Esophagus (tissue), 2 donors: ENCODE measurements around the gene PREX1. TPM values are rescaled to one million over a fixed set of nuclear protein-coding genes. Genes with fewer than 3 reads are reported as not detected.

Source experiments
- H3K27ac ChIP-seq, 2 donors: one replicate each; pipeline ENCODE4 v1.5.1; 2013; ENCODE audit warnings: low read depth in 2 of 2, mild to moderate bottlenecking in 2 of 2, inconsistent platforms in 1 of 2, low read length in 1 of 2, moderate library complexity in 1 of 2
- H3K27me3 ChIP-seq, 2 donors: one replicate each; pipeline ENCODE4 v1.6.1; 2013; ENCODE audit warnings: low read length in 2 of 2, control low read depth in 1 of 2, mild to moderate bottlenecking in 1 of 2; ENCODE audit not compliant: insufficient read depth in 2 of 2, control insufficient read depth in 1 of 2
- H3K36me3 ChIP-seq, 2 donors: one replicate each; pipeline ENCODE4 v1.6.1; 2013; ENCODE audit warnings: low read length in 1 of 2; ENCODE audit not compliant: control insufficient read depth in 2 of 2, insufficient read depth in 2 of 2
- H3K4me1 ChIP-seq, 2 donors: one replicate each; pipeline ENCODE4 v1.6.1; 2013; ENCODE audit warnings: low read length in 1 of 2; ENCODE audit not compliant: control insufficient read depth in 2 of 2, insufficient read depth in 2 of 2
- H3K4me3 ChIP-seq, 2 donors: one replicate each; pipeline ENCODE4 v1.5.1; 2013; ENCODE audit warnings: low read length in 2 of 2, mild to moderate bottlenecking in 2 of 2, low read depth in 1 of 2, moderate library complexity in 1 of 2
- H3K9me3 ChIP-seq, 2 donors: one replicate each; pipeline ENCODE4 v1.6.1; 2013; ENCODE audit warnings: mild to moderate bottlenecking in 2 of 2, low read depth in 1 of 2, low read length in 1 of 2, moderate library complexity in 1 of 2; ENCODE audit not compliant: control insufficient read depth in 2 of 2, insufficient read depth in 1 of 2
- WGBS, 2 donors: extraction: QIAGEN DNeasy Blood & Tissue Kit; methylation state at CpG; one replicate each; pipeline ENCODE4 v1.1.7; 2013; 5-methylcytosine and 5-hydroxymethylcytosine counted together
- polyA plus RNA-seq, 2 donors: library from polyadenylated mRNA; stranded (reverse); fragments of 200-250 nt; gene quantifications; one replicate each; pipeline ENCODE4 v1.2.3, GENCODE V29; 2013
- donor health status: healthy with polysubstance abuse.
- donor health status: Bipolar disorder and iron deficiency.

Gene PREX1
- polyA plus RNA-seq, 2 donors, result 2.5 to 3.0 TPM

- H3K27ac ChIP-seq, result no peak overlapping the region
- H3K9me3 ChIP-seq, result peaks cover 0 to 3% of the 10 kb centered on the region in 2 donors
- H3K4me3 ChIP-seq, result no peak overlapping the region
- no peaks in the 10 kb centered on the region for H3K27me3 ChIP-seq
- WGBS, 2 donors, result 80% methylated on average over 11 of the region's 11 CpGs
- no peaks in the 10 kb centered on the region for H3K4me1 ChIP-seq
- peaks cover 0 to 2% of the 10 kb centered on the region in 2 donors for H3K36me3 ChIP-seq
Observed at GRCh38 chr20:48669946-48670605, 157.7 kb downstream of the PREX1 start.

GRCh38 chr20:48668451-48668946, 159.3 kb downstream of the PREX1 start:
- Histone ChIP-seq H3K36me3 (peaks cover 0 to 2% of the 10 kb centered on the region in 2 donors), H3K27ac (no peak overlapping the region), H3K4me1 (no peaks in the 10 kb centered on the region), H3K27me3 (no peaks in the 10 kb centered on the region), H3K4me3 (no peak overlapping the region), H3K9me3 (peaks cover 0 to 3% of the 10 kb centered on the region in 2 donors)
- WGBS, 2 donors, result 63 to 68% methylated on average over 10 of the region's 10 CpGs

GRCh38 chr20:48667889-48668413, 159.8 kb downstream of the PREX1 start:
- H3K4me1 ChIP-seq, result no peaks in the 10 kb centered on the region
- no peak overlapping the region for H3K4me3 ChIP-seq
- H3K9me3 ChIP-seq, result peaks cover 0 to 3% of the 10 kb centered on the region in 2 donors
- 74 to 77% methylated on average over 15 of the region's 15 CpGs for WGBS, 2 donors
- no peaks in the 10 kb centered on the region for H3K27me3 ChIP-seq
- no peak overlapping the region for H3K27ac ChIP-seq
- H3K36me3 ChIP-seq, result peaks cover 0 to 2% of the 10 kb centered on the region in 2 donors

DNA sequence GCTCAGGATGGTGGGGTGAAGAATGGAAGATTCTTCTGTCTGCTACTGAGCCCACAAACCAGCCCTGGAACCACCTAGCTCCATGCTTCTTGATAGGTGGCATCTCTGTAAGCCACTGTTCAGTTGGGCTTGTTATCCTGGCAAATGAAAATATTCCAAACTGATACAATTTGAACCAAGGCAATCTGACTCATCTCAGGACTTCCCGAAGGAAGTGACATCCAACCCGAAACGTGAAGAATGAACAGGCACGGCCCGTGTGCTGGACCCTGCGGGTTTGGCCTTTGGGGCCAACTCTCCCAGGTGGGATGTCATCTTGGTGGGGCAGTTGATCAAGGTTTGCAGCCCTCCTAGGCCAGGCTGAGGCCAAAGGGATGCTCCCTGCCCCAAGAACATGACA, 160.3 kb downstream of the PREX1 start:
- Histone ChIP-seq H3K27me3 (no peaks in the 10 kb centered on the region), H3K27ac (no peak overlapping the region)
- WGBS, 2 donors, result 86 to 89% methylated on average over 6 of the region's 6 CpGs

GRCh38 chr20:48665785-48666184, 162.0 kb downstream of the PREX1 start:
- Histone ChIP-seq H3K27me3 (no peaks in the 10 kb centered on the region), H3K27ac (no peak overlapping the region), H3K9me3 (peaks cover 0 to 3% of the 10 kb centered on the region in 2 donors), H3K4me3 (no peak overlapping the region), H3K4me1 (no peaks in the 10 kb centered on the region), H3K36me3 (peaks cover 0 to 2% of the 10 kb centered on the region in 2 donors)
- 93 to 96% methylated on average over 8 of the region's 8 CpGs for WGBS, 2 donors

More for the DNA sequence above, 160.3 kb downstream of the PREX1 start:
- Histone ChIP-seq H3K4me1 (no peaks in the 10 kb centered on the region), H3K4me3 (no peak overlapping the region), H3K36me3 (peaks cover 0 to 2% of the 10 kb centered on the region in 2 donors), H3K9me3 (peaks cover 0 to 3% of the 10 kb centered on the region in 2 donors)

GRCh38 chr20:48662711-48663110, 165.1 kb downstream of the PREX1 start:
- Histone ChIP-seq H3K4me1 (peaks cover 0 to 4% of the 10 kb centered on the region in 2 donors), H3K4me3 (no peak overlapping the region), H3K9me3 (peaks cover 0 to 3% of the 10 kb centered on the region in 2 donors), H3K36me3 (peaks cover 0 to 6% of the 10 kb centered on the region in 2 donors), H3K27ac (no peak overlapping the region), H3K27me3 (no peaks in the 10 kb centered on the region)
- 79% methylated on average over 6 of the region's 6 CpGs for WGBS, 2 donors

- Histone ChIP-seq H3K9me3 (peaks cover 0 to 3% of the 10 kb centered on the region in 2 donors), H3K27ac (no peak overlapping the region), H3K27me3 (no peaks in the 10 kb centered on the region), H3K36me3 (peaks cover 0 to 9% of the 10 kb centered on the region in 2 donors), H3K4me3 (no peak overlapping the region), H3K4me1 (peaks cover 0 to 4% of the 10 kb centered on the region in 2 donors)
- 74 to 76% methylated on average over 14 of the region's 14 CpGs for WGBS, 2 donors
Observed at GRCh38 chr20:48661575-48662455, 166.0 kb downstream of the PREX1 start.

DNA sequence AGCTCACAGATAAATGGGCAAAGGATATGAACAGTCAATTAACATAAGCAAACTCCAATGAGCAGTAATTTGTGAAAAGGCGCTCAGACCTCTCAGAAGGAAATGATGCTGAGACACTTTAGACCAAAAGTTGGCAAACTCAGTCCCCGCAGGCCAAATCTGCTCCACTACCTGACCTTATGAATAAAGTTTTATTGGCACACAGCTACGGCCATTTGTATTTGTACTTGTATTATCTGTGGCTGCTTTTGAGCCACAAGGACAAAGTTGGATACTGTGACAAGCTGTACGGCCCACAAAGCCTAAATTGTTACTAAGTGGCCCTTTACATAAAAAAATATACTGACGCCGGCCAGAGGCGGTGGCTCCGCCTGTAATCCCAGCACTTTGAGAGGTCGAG, 167.0 kb downstream of the PREX1 start:
- peaks cover 0 to 11% of the 10 kb centered on the region in 2 donors for H3K36me3 ChIP-seq
- H3K27me3 ChIP-seq, result no peaks in the 10 kb centered on the region
- peaks cover 0 to 4% of the 10 kb centered on the region in 2 donors for H3K4me1 ChIP-seq
- H3K9me3 ChIP-seq, result peaks cover 0 to 3% of the 10 kb centered on the region in 2 donors
- H3K27ac ChIP-seq, result no peak overlapping the region
- no peak overlapping the region for H3K4me3 ChIP-seq
- 94 to 96% methylated on average over 9 of the region's 9 CpGs for WGBS, 2 donors

- 50 to 53% methylated on average over 8 of the region's 8 CpGs for WGBS, 2 donors
- H3K4me3 ChIP-seq, result no peak overlapping the region
- H3K27ac ChIP-seq, result no peak overlapping the region
- peaks cover 0 to 12% of the 10 kb centered on the region in 2 donors for H3K36me3 ChIP-seq
- no peaks in the 10 kb centered on the region for H3K9me3 ChIP-seq
- H3K4me1 ChIP-seq, result peaks cover 0 to 4% of the 10 kb centered on the region in 2 donors
- H3K27me3 ChIP-seq, result no peaks in the 10 kb centered on the region
Observed at GRCh38 chr20:48659858-48660257, 167.9 kb downstream of the PREX1 start.
